K562 (cell line): ENCODE measurements around the gene KAT2B. TPM values are rescaled to one million over a fixed set of nuclear protein-coding genes. Genes with fewer than 3 reads are reported as not detected.

Experiments
- JUND ChIP-seq, 2 experiments: IDR thresholded peaks; 2 replicates in 1 of 2; 3 replicates in 1 of 2; pipeline ENCODE4 v1.6.1; 2011; ENCODE audit warnings: borderline replicate concordance in 2 of 2, low read depth in 2 of 2, low read length in 2 of 2, improper control_type of control experiment in 1 of 2, missing biosample characterization in 1 of 2, missing genetic modification characterization in 1 of 2, missing genetic modification reagents in 1 of 2
- KDM4B ChIP-seq, 2 experiments: fragments of 450-650 bp in 1 of 2; sonication (generic) in 1 of 2; IDR thresholded peaks; 2 replicates each; pipeline ENCODE4 v1.6.1; 2016 to 2017; ENCODE audit warnings: borderline replicate concordance in 2 of 2, antibody characterized with exemption in 1 of 2, low read depth in 1 of 2, mild to moderate bottlenecking in 1 of 2
- LEF1 ChIP-seq: fragments of 450-650 bp; IDR thresholded peaks from 2 replicates; pipeline ENCODE4 v1.6.1; 2016; ENCODE audit warnings: mild to moderate bottlenecking
- ZNF274 ChIP-seq: IDR thresholded peaks from 2 replicates; pipeline ENCODE4 v1.6.1; 2011; ENCODE audit warnings: low read depth, mild to moderate bottlenecking, low read length, moderate library complexity, borderline replicate concordance
- polyA plus RNA-seq, 8 experiments: library from polyadenylated mRNA; depleted of rRNA in 4 of 8; stranded (reverse) in 5 of 8; unstranded in 3 of 8; fragments of >200 nt; fragmentation: Nextera tagmentation in 2 of 8; fragmentation: Illumina TruSeq in 1 of 8; extraction: Ambion mirVana in 2 of 8; extraction: Trizol in 1 of 8; gene quantifications; 2 replicates each; pipeline versions ENCODE4 v1.2.1 to v1.2.3, GENCODE V29; 2011 to 2014; ENCODE audit warnings: inconsistent platforms in 1 of 8, missing spikeins in 1 of 8
- total RNA-seq, 7 experiments: library from RNA; depleted of rRNA in 6 of 7; stranded (reverse); fragments of >200 nt in 6 of 7; fragmentation: Illumina TruSeq in 2 of 7; extraction: Trizol in 2 of 7; gene quantifications; 2 replicates each; pipeline versions ENCODE4 v1.2.1 to v1.2.3, GENCODE V29; 2011 to 2021; ENCODE audit warnings: low replicate concordance in 1 of 7
- TF ChIP-seq, protein P1 (sequence below): IDR thresholded peaks from 2 replicates; pipeline ENCODE4 v1.6.1; 2012; ENCODE audit warnings: low read depth, low read length, improper control_type of control experiment, borderline replicate concordance
- TF ChIP-seq, protein P2 (sequence below), 2 experiments: fragments of 450-650 bp in 1 of 2; sonication (generic) in 1 of 2; formaldehyde crosslinking in 1 of 2; IDR thresholded peaks in 1 of 2; conservative IDR thresholded peaks in 1 of 2; 2 replicates each; pipeline versions ENCODE4 v1.6.1 to v1.8.1; 2016 to 2023; ENCODE audit warnings: mild to moderate bottlenecking in 2 of 2, moderate library complexity in 2 of 2, inconsistent platforms in 1 of 2, missing genetic modification reagents in 1 of 2
- TF ChIP-seq, protein P3 (sequence below): fragments of 450-650 bp; IDR thresholded peaks from 2 replicates; pipeline ENCODE4 v1.6.1; 2016; ENCODE audit warnings: low read depth, mild to moderate bottlenecking, moderate library complexity

KAT2B gene
- total and polyA plus RNA-seq, 9 of the 15 experiments (the other 6 are each of a cell fraction or from before 2014, with no cell fraction given): 3.3 to 14.9 (median 12.2) TPM

DNA sequence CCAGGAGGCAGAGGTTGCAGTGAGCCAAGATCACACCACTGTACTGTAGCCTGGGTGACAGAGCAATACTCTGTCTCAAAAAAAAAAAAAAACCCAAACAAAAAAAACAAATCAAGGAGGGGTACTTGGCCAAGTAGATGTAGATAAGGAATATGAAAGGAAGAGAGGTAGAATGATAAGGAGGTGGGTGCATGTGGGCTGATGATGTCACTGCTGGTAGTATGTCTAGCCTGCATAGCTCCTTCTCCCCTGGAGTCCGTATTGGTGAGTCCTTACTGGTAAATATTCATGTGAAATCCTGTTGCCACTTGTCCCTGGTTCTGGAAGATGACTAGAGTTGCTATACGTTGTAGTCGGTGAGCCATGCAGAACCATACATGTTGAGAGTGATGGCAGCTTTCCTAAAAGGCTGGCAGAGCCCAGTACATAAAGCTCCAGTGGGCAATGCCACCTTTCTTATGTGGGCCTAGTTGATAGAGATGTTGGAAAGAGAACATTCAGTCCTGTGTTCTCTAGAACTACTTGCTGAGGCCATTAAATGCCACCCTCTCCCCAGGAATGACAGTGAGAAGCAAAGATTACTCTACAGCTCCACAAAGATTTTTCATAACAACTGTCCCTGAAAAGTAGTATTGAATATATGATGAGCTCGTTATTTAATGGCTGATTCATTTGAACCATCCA is 11.0 kb downstream of the KAT2B start (continued):
- TF ChIP-seq ZNF274 (no peak), JUND (IDR thresholded peaks at IDR 0.05; ENCODE audit: borderline replicate concordance, low read depth, low read length) (0 out of 2 replicates have a peak, but pooled peaks have one; percentile 20), JUND (tag; IDR thresholded peaks at IDR 0.05; ENCODE audit: borderline replicate concordance, low read depth, low read length) (peak; percentile 30; the same call in 1 of the 3 replicates), KDM4B (IDR thresholded peaks at IDR 0.05; ENCODE audit: borderline replicate concordance in 2 of 2, low read depth in 1 of 2) (no peak), LEF1 (no peak)
- TF ChIP-seq, protein P1, sequence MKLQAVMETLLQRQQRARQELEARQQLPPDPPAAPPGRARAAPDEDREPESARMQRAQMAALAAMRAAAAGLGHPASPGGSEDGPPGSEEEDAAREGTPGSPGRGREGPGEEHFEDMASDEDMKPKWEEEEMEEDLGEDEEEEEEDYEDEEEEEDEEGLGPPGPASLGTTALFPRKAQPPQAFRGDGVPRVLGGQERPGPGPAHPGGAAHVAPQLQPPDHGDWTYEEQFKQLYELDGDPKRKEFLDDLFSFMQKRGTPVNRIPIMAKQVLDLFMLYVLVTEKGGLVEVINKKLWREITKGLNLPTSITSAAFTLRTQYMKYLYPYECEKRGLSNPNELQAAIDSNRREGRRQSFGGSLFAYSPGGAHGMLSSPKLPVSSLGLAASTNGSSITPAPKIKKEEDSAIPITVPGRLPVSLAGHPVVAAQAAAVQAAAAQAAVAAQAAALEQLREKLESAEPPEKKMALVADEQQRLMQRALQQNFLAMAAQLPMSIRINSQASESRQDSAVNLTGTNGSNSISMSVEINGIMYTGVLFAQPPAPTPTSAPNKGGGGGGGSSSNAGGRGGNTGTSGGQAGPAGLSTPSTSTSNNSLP: no peak
- TF ChIP-seq, protein P2, sequence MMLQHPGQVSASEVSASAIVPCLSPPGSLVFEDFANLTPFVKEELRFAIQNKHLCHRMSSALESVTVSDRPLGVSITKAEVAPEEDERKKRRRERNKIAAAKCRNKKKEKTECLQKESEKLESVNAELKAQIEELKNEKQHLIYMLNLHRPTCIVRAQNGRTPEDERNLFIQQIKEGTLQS (IDR thresholded peaks at IDR 0.05): peak; percentile 42; the same call in 1 of the 2 replicates
- TF ChIP-seq, protein P2 (CRISPR knock-in tag; conservative IDR thresholded peaks at IDR 0.05): no peak
- TF ChIP-seq, protein P3, sequence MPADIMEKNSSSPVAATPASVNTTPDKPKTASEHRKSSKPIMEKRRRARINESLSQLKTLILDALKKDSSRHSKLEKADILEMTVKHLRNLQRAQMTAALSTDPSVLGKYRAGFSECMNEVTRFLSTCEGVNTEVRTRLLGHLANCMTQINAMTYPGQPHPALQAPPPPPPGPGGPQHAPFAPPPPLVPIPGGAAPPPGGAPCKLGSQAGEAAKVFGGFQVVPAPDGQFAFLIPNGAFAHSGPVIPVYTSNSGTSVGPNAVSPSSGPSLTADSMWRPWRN: no peak
- TF ChIP-seq, all 486 proteins: peak for 4
